ENCODE measurements around the gene PSMC3.

PSMC3 gene

DNA sequence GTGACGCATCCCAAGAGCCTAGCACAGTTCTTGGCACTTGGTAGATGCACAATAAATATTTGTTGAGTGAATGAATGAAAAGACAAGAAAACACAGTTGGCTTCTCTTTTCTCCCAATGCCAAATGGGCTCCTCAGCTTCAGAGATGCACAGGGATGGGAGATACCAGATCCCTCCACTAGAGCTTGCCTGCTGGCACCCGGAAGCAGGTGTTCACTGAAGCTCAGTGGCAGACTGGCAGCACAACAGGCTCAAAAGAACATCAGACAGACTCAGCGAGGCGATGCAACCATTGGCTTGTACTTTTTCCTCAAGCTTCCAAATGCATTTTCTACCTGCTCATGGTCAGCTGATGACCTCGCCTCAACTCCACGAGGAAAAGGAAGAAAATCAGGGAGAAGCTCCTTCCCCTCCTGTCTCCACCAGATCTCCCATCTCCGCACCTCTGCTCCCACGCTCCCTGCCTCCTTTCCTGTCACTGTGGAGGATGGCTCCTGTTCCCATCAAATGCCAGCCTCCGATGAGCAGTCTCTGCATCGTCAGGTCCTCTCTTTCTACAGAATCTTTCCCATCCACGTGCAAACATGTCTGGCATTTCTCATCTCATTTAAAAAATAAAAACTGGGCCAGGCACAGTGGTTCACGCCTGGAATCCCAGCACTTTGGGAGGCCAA is 16.9 kb upstream of the PSMC3 start:
- no peak for DNase-seq (ENCODE audit: low read depth)

DNA sequence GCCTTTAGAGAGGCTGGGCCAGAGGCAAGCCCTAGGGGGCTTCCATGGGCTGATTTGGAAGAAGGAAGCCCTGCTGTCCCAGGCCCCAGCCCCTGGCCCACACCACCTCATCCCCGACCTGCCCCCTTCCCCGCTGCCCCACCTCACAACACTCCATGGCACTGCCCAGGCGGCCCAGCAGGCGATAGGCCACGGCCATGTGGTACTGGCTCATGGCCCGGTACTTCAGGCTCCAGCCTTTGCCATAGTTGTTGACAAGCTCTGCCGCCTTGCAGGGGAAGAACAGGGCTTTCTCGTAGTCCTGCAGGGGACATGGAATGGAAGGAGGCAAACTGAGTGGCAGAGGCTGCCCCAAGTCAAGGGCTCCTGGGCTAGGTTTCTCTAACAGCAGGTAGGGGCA is 16.3 kb upstream of the PSMC3 start:
- DNase-seq (ENCODE audit: low read depth), result no peak

DNA sequence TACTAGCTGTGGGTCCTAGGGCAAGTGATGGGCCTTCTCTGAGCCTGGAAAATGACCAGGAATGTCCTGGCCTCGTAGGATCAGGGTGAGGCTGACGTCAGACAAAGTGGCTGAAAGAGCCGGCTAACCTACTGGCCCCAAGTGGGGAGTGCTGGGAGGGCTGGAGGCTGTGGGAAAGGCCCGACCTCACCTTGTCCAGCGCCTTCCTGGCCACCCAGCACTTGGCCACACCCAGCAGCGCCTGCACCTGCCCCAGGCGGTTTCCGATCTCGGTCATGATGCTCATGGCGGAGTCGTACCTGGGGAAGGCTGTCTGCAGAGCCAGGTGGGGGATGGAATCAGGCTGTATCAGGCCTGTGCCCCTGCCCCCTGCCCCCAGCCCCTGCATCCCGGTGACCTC is 15.2 kb upstream of the PSMC3 start:
- DNase-seq (ENCODE audit: low read depth), result no peak

DNA sequence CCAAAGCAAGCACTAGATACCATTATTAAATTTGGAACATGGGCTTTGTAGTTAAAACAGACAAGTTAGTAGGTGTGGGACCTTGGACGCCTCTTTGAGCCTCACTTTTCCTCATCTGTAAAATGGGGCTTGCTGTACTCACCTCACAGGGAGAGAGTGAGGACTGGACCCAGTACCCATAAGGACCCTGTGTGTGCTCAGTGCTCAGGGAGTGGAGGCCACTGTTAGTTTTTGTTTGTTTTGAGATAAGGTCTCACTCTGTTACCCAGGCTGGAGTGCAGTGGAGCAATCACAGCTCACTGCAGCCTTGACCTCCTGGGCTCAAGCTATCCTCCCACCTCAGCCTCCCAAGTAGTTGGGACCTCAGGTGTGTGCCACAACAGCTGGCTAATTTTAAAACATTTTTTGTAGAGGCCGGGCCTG is 13.8 kb upstream of the PSMC3 start:
- DNase-seq (ENCODE audit: low read depth), result no peak

DNA sequence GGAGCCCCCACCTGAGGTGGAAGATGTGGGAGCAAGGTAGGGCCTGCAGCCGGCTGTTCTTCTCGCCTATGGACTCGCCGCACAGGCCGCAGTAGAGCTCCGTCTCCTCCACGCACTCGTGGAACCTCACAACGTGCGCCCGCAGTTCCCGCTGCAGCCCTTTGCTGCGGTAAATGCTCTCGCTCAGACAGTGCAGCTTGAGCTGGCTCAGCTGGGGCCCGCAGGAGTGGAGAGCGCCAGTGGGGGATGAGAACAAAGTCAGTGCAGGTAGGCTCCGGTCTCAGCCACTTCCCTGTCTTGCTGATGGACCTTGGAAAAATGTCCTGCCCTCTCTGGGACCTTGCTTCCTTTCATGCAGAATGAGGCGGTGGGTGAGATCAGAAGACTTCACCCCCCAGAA is 12.5 kb upstream of the PSMC3 start:
- DNase-seq (ENCODE audit: low read depth), result no peak

DNA sequence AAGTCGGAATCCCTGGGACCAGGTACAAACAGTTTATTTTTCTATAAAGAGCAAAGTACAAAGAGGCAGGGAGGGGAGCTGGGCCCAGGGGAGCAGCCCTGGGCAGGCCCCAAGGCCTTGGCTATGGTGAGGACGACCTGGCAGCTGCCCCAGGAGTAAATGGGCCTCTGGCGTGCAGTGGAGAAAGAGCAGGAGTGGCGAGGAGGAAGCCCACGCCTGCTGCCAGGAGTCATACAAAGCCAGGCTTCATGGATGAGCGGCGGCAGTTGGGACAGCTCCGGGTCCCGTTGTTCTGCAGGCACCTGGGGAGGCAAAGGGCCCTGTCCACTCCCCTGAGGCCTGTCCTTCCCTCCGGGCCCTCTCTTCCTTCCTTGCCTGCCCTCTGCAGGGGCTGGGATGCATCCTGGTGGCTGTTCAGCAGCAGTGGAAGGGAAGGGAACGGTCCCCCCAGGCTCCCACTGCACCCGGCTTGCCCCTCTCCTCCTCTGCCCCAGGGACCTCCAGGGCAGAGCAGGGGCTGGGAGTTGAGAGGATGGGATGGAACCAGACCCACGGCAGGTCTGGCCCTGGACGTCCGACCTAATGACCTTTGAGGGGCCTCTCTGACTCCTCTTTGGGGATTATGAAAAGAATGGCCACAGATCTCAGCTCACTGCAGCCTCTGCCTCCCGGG is 11.6 kb upstream of the PSMC3 start:
- DNase-seq (ENCODE audit: low read depth), result no peak

DNA sequence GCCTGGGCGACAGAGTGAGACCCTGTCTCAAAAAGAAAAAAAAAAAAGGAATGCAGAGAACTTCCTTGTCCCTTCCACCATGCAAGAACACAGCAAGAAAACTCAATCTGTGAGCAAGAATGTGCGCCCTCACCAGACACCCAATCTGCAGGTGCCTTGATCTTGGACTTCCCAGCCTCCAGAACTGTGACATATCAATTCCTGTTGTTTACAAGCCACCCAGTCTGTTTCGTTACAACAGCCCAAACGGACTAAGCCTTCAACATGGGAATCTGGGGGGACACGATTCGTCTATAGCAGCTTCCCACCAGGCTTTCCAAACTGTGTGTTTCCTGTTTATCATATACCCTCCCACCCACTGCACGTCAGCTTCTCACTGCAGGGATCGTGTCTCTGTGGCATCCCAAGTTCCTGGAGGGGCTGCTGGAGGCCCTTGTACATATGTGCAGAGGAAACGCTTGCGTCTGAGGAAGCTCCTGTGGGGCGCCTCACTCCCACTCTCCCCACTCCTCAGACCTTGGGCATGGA is 11.0 kb upstream of the PSMC3 start:
- no peak for DNase-seq (ENCODE audit: low read depth)

DNA sequence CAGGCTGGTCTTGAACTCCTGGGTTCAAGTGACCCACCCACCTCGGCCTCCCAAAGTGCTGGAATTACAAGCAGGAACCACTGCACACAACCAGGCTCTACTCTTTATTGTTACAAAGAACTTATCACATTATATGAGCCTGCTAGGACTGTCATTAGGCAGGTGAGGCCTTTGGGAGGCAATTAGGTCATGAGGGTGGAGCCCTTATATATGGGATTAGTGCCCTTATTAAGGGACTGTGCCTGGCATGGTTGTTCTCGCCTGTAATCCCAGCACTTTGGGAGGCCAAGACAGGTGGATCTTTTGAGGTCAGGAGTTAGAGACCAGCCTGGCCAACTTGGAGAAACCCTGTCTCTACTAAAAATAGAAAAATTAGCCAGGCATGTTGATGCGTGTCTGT is 10.5 kb upstream of the PSMC3 start:
- DNase-seq (ENCODE audit: low read depth), result no peak

DNA sequence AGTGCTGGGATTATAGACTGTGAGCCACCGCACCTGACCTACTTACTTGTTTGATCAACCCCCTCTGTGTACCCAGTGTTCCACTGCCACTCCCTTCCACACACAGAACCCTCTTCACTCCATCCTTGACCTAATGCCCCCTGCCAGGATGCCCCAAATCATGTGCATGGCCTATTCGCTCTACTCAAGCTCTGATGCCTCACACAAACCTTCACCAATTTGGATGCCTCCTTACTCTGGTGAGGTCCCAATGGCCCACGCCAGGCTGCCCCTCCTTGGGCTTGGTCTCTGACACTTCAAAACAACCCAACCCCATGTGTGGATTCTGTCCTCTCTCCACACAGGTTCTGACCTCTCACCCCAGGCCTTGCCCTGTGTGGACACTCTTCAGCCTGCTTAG is 9.4 kb upstream of the PSMC3 start:
- no peak for DNase-seq (ENCODE audit: low read depth)

DNA sequence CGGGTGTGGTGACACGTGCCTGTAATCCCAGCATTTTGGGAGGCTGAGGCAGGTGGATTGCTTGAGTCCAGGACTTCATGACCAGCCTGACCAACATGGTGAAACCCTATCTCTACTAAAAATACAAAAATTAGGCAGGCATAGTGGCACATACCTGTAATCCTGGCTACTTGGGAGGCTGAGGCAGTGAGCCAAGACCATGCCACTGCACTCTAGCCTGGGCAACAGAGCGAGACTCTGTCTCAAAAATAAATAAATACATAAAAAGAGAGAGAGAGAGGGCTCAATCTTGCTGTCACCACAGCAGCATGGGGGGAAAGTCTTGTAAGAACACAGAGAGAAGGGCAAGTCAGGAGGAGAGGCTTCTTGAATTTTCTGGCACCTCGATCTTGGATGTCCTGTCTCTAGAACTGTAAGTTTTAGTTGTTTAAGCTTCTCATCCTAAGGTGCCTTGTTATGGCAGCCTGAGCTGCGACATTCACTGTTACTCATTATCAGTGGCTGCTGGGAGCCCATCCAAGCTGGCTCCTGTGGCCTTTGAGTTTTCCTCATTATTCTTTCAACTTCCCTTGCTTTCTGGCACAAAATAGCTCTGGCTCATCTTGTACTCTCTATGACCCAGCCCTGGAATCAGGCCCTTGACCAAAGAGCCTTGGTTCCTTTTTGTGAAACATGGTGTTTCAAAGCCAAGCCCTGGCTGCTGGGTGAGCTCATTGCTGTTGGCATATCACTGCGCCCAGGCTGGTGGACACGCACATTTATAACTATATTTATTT is 8.0 kb upstream of the PSMC3 start:
- DNase-seq (ENCODE audit: low read depth), result no peak

DNA sequence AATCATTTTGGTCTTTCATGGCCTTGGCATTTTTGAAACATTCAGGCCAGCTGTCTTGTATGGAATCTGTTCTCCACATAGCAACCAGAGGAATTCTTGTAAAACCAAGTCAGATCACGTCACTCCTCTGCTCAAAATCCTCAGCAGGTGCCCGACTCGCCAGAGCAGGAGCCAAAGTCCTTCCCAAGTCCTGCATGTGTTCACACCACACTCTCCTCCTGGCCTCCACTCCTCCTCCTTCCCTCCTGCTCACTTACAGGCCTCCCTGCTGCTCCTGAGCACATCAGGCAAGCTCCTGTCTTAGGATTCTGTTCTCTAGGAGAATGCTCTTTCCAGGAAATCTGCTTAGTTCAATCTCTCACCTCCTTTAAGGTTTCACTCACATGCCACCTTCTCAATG is 6.9 kb upstream of the PSMC3 start:
- DNase-seq (ENCODE audit: low read depth), result no peak

DNA sequence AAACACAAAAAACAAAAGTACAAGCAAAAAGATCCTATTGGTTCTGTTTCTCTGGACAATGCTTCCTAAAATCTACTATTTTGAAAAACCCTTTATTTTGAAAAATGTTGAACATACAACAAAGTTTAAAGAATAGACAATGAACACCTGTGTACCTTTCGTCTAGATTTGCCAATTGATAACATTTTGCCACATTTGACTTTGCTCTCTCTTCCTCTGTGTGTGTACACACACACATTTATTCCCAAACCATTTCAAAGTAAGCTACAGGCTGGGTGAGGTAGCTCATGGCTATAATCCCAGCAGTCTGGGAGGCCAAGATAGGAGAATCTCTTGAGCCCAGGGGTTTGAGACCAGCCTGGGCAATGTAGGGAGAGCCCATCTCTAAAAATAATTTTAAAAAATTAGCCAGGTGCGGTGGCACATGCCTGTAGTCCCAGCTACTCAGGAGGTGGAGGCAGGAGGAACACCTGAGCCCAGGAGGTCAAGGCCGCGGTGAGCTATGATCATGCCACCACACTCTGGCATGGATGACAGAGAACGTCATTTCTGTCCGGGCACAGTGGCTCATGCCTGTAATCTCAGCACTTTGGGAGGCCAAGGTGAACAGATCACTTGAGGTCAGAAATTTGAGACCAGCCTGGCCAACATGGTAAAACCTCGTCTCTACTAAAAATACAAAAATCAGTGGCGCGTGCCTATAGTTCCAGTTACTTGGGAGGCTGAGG is 5.3 kb upstream of the PSMC3 start:
- DNase-seq (ENCODE audit: low read depth), result no peak

DNA sequence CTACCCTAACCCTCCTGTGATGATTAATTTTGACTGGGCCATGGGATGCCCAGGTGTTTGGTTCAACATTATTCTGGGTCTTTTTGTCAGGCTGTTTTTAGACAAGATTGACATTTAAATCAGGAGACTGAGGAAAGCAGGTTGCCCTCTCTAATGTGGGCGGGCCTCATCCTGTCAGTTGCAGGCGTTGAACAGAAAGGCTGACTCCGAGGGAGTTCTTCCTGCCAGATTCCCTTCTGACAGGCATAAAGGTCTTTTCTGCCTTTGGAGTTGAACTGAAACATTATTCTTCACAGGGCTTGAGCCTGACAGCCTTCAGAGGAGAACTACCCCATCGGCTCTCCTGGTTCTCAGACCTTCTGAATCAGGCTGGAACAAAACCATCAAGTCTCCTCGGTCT is 4.3 kb upstream of the PSMC3 start:
- no peak for DNase-seq (ENCODE audit: low read depth)

DNA sequence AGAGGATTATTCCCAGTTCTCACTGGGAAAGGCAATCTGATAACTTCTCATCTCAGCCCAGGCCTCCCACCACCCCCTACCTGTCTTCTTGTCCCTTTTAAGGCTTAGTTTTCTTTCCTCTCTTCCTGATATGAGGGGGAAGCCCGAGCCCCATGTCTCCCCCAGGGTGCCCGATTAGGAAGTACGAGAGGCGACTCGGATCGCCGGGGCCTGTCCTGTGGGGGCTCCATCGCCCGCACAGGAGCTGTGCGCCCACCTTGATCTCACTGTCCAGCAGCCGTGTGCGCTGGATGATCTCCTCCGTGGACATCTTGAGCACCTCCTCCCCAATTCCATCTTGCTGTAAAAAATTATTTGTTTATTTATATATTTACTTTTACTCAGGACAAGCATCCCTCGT is 628 bp downstream of the PSMC3 start:
- DNase-seq (ENCODE audit: low read depth), result no peak

DNA sequence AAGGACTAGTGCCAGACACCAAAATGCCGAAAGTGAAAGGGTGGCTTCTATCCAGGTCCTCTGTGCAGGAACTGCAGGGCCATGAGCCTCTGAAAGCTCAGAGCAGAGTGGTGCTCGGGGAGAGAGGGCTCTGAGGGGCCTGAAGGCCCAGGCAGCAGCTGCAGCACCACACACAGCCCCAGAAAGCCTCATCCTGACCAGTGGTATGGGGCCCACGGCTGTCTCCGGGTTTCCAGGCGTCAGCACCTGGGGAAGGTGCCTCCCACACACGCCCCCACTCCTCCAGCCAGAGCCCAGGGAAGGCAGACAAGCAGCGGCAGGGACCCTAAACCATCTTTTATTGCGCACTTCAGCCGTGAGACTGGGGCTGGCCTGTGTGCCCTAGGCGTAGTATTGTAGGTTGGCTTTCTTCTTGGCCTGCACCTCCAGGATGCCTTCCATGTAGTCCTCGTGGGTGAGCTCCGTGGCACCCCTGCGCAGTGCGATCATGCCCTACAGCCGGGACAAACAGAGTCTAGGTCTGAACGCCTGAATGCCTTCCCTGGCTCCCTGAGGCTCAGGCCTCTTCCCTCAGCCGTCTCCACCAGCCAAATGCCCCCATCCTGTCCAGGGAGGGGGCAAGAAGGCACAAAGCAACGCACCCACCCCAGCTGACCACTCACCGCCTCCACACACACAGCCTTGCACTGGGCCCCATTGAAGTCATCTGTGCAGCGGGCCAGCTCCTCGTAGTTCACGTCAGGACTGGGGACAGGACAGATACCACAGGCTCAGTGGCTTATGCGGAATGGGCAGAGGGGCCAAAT is 7.6 kb downstream of the PSMC3 start:
- no peak for DNase-seq (ENCODE audit: low read depth)

DNA sequence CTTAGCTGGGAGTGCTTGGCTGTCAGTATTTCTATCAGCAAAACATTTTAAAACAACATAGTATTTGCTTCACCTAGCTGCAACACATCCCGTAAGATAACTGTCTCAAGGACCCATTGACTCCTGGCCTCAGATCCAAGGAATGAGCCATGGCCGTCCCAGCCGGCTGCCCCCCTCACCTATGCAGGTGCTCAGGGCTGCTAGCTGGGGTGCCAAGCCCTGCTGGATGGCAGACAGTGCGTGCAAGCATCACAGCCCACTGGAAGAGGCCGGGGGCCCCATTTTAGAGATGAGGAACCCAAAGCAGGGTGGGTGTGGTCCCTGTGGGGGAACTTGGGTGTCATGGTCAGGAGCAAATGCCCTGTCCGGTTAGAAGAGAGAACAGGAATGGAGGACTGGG is 8.5 kb downstream of the PSMC3 start:
- DNase-seq (ENCODE audit: low read depth), result no peak

DNA sequence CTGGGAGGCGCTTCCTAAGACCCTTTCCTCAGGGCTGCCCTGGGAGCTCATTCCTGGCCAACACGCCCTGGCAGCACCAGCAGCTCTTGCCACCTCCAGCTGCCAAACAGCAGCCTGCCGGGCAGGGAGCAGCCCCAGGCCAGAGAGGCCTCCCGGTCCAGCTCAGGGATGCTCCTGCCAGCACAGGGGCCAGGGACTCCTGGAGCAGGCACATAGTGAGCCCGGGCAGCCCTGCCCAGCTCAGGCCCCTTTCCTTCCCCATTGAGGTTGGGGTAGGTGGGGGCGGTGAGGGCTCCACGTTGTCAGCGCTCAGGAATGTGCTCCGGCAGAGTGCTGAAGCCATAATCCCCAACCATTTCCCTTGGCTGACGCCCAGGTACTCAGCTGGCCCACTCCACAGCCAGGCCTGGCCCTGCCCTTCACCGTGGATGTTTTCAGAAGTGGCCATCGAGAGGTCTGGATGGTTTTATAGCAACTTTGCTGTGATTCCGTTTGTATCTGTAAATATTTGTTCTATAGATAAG is 10.2 kb downstream of the PSMC3 start:
- no peak for DNase-seq (ENCODE audit: low read depth)

DNA sequence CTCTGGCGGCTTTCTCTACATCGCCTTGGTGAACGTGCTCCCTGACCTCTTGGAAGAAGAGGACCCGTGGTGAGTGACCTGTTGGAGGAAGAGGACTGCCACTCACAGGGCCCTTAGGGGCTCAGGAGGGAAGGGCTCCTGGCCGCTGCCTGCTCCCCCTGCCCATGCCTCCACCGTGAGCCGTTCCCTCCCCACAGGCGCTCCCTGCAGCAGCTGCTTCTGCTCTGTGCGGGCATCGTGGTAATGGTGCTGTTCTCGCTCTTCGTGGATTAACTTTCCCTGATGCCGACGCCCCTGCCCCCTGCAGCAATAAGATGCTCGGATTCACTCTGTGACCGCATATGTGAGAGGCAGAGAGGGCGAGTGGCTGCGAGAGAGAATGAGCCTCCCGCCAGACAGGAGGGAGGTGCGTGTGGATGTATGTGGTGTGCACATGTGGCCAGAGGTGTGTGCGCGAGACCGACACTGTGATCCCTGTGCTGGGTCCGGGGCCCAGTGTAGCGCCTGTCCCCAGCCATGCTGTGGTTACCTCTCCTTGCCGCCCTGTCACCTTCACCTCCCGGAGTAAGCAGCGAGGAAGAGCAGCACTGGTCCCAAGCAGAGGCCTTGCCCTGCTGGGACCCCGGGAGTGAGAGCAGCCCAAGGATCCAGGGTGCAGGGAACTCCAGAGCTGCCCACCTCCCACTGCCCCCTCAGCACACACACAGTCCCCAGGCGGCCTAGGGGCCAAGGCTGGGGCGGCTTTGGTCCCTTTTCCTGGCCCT is 11.0 kb downstream of the PSMC3 start:
- no peak for DNase-seq (ENCODE audit: low read depth)

DNA sequence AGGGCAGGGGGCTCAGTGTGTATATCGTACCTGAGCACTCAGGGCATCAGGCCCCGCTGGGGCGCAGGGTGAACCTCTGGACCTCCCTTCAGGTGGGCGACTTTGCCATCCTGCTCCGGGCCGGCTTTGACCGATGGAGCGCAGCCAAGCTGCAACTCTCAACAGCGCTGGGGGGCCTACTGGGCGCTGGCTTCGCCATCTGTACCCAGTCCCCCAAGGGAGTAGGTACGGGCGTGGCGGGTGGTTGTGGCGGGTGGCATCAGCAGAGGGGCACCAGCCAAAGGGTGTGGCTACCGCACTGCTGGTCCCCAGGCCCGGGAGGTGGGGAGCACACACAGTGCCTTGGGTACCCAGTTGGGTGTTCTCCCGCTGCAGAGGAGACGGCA is 11.6 kb downstream of the PSMC3 start:
- no peak for DNase-seq (ENCODE audit: low read depth)

DNA sequence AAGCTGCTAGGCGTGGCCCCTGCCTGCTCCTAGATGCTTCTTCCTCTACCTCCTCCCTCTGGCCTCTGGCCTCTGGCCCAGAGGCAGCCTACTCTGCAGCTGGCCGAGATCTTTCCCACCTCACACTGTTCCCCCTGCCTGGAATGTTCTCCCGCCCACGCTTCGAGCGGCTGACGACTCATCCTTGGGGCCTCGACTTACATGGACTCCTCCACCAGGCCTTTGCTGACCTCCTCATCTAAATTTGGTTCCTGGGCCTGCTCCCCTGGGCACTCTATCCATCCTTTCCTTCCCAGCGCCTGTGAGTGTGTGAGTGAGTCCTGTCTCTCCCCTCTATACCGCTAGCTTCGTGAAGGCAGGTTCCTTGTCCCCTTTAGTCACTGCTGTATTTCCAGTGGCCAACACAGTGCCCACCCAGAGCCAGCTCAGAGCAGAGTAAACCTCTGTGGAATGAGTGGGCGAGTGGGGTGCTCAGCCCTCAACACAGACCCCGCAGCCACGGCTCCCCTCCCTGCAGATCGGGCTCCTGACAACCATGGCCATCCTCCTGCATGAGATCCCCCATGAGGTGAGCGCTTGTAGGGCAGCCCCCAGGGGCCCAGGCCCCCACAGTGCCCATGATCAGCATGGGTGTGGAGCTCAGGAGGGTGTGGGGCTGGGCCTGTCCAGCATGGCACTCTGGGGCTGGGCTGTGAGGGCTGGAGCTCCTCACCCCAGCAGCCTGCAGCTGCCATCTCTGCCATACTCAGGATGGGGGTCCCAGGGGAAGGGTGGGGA is 12.1 kb downstream of the PSMC3 start:
- DNase-seq (ENCODE audit: low read depth), result no peak

Data from activated T-helper 9 cell treated with anti-CD3 and anti-CD28 coated beads, Interleukin-2, amount 50 U/mL, for 16 hours (primary cell).